A549 (cell line): Measurements from ENCODE around the gene ADCK2. TPM values are rescaled to one million over a fixed set of nuclear protein-coding genes. Genes with fewer than 3 reads are reported as not detected.
"Not testable (repeated sequence)": the region's sequence is repeated elsewhere in the genome, so short reads cannot be mapped to it uniquely, and the experiment has no call there.

ENCODE experiments used
- ATAC-seq, 2 experiments: fragments of 200-7000 bp in 1 of 2; fragments of >200 bp in 1 of 2; cut with Nextera tagmentation in 1 of 2; cut with Tn5 transposase in 1 of 2; 3 replicates each; pipeline versions ENCODE4 v1.8.0 to v1.9.1; 2018 to 2020; ENCODE audit warnings: mild to moderate bottlenecking in 1 of 2, moderate library complexity in 1 of 2
- CTCF ChIA-PET: fragments of 300-600 bp; sonication (Branson Sonifier 250); formaldehyde crosslinking; extraction: SDS; loops from one replicate; lab custom pipeline; 2021; ENCODE audit warnings: antibody characterized with exemption, inconsistent platforms; lab: Yijun Ruan, JAX
- POLR2A ChIA-PET: fragments of 350-600 bp; formaldehyde crosslinking; extraction: SDS; loops from one replicate; lab custom pipeline; 2021; ENCODE audit warnings: antibody characterized with exemption, inconsistent platforms; lab: Yijun Ruan, JAX
- DNase-seq, 2 experiments: peaks; one replicate each; pipeline versions ENCODE4 v3.0.0 to v3.0.0-alpha.2; 2011 to 2016; ENCODE audit warnings: low read depth in 1 of 2, low spot score in 1 of 2
- FAIRE-seq: peaks from 2 replicates; lab custom pipeline; 2011; peaks lifted over from hg19 to GRCh38; lab: Jason Lieb, UNC
- H3K27ac ChIP-seq, 2 experiments: fragments of >200 bp; sonication (Bioruptor Twin); formaldehyde crosslinking; 3 replicates each; pipeline ENCODE4 v1.5.1; 2016 to 2017
- H3K4me1 ChIP-seq: fragments of >200 bp; sonication (Bioruptor Twin); formaldehyde crosslinking; 3 replicates; pipeline ENCODE4 v1.6.1; 2016
- H3K4me2 ChIP-seq: fragments of >200 bp; sonication (Bioruptor Twin); formaldehyde crosslinking; 3 replicates; pipeline ENCODE4 v1.6.1; 2016
- H3K4me3 ChIP-seq: fragments of >200 bp; sonication (Bioruptor Twin); formaldehyde crosslinking; 3 replicates; pipeline ENCODE4 v1.5.1; 2016
- H3K9me3 ChIP-seq: fragments of >200 bp; sonication (Bioruptor Twin); formaldehyde crosslinking; 3 replicates; pipeline ENCODE4 v1.6.1; 2016
- BCL3 ChIP-seq: fragments of >200 bp; sonication (Bioruptor Twin); formaldehyde crosslinking; IDR thresholded peaks from 3 replicates; pipeline ENCODE4 v1.6.1; 2016
- BHLHE40 ChIP-seq: IDR thresholded peaks from 2 replicates; pipeline ENCODE4 v1.6.1; 2012; ENCODE audit warnings: low read depth, low read length, inconsistent platforms
- CBX8 ChIP-seq: fragments of 200-600 bp; sonication (generic); IDR thresholded peaks from 2 replicates; pipeline ENCODE4 v1.6.1; 2016
- CEBPB ChIP-seq, 2 experiments: fragments of >200 bp in 1 of 2; sonication (Bioruptor Twin) in 1 of 2; formaldehyde crosslinking in 1 of 2; IDR thresholded peaks; 2 replicates each; pipeline ENCODE4 v1.6.1; 2012 to 2016
- E2F6 ChIP-seq: IDR thresholded peaks from 2 replicates; pipeline ENCODE4 v1.6.1; 2012; ENCODE audit warnings: low read depth, borderline replicate concordance
- EHMT2 ChIP-seq: fragments of 200-600 bp; sonication (generic); IDR thresholded peaks from 2 replicates; pipeline ENCODE4 v1.6.1; 2016; ENCODE audit warnings: antibody characterized with exemption, low read depth, mild to moderate bottlenecking, moderate library complexity
- EP300 ChIP-seq, 2 experiments: fragments of >200 bp; sonication (Bioruptor Twin); formaldehyde crosslinking; IDR thresholded peaks; 2 replicates in 1 of 2; 3 replicates in 1 of 2; pipeline ENCODE4 v1.6.1; 2016 to 2017
- HOXB13 ChIP-seq: fragments of 250-450 bp; sonication (Bioruptor Pico); IDR thresholded peaks from 2 replicates; pipeline ENCODE4 v1.5.0; 2020; ENCODE audit warnings: low read depth, mild to moderate bottlenecking, moderate library complexity
- JUNB ChIP-seq: fragments of >200 bp; sonication (Bioruptor Twin); formaldehyde crosslinking; IDR thresholded peaks from 2 replicates; pipeline ENCODE4 v1.6.1; 2016
- KDM5A ChIP-seq: fragments of 200-600 bp; sonication (generic); IDR thresholded peaks from 2 replicates; pipeline ENCODE4 v1.6.1; 2016; ENCODE audit warnings: antibody characterized with exemption, mild to moderate bottlenecking
- MAFK ChIP-seq: fragments of 450-650 bp; IDR thresholded peaks from 2 replicates; pipeline ENCODE4 v1.6.1; 2014; ENCODE audit not compliant: partially characterized antibody
- MAZ ChIP-seq: fragments of 150-350 bp; IDR thresholded peaks from 2 replicates; pipeline ENCODE4 v1.6.1; 2014; ENCODE audit warnings: antibody characterized with exemption, low read depth, low read length, borderline replicate concordance
- NPAS2 ChIP-seq: fragments of 250-450 bp; sonication (Bioruptor Pico); IDR thresholded peaks from 2 replicates; pipeline ENCODE4 v1.8.0; 2022; ENCODE audit warnings: mild to moderate bottlenecking, moderate library complexity, borderline replicate concordance
- PBX3 ChIP-seq: IDR thresholded peaks from 2 replicates; pipeline ENCODE4 v1.6.1; 2012
- PHF8 ChIP-seq: fragments of 200-600 bp; sonication (generic); IDR thresholded peaks from 2 replicates; pipeline ENCODE4 v1.6.1; 2016; ENCODE audit warnings: low read depth, mild to moderate bottlenecking, antibody characterized with exemption, moderate library complexity, borderline replicate concordance
- RCOR1 ChIP-seq: fragments of 150-350 bp; IDR thresholded peaks from 2 replicates; pipeline ENCODE4 v1.6.1; 2014; ENCODE audit warnings: antibody characterized with exemption, low read length, low read depth
- RNF2 ChIP-seq: fragments of 200-600 bp; sonication (generic); IDR thresholded peaks from 2 replicates; pipeline ENCODE4 v1.6.1; 2016; ENCODE audit warnings: low read depth, mild to moderate bottlenecking, antibody characterized with exemption, moderate library complexity, borderline replicate concordance
- USF2 ChIP-seq: fragments of 450-650 bp; IDR thresholded peaks from 2 replicates; pipeline ENCODE4 v1.6.1; 2014; ENCODE audit warnings: antibody characterized with exemption
- ZNF302 ChIP-seq: fragments of 250-450 bp; sonication (Bioruptor Pico); IDR thresholded peaks from 2 replicates; pipeline ENCODE4 v1.9.0; 2021; ENCODE audit warnings: inconsistent platforms, mild to moderate bottlenecking, moderate library complexity
- WGBS: methylation state at CpG from one replicate; pipeline ENCODE4 v1.1.6; 2017; ENCODE audit errors: missing lambda C conversion rate; 5-methylcytosine and 5-hydroxymethylcytosine counted together
- polyA plus RNA-seq, 4 experiments: library from polyadenylated mRNA; depleted of rRNA in 3 of 4; stranded (reverse); fragments of >200 nt; fragmentation: RNase III in 1 of 4; extraction: RNeasy Plus Mini Kit Qiagen cat#74134 plus additional on column Dnase treatment in 1 of 4; gene quantifications; 2 replicates in 3 of 4; 3 replicates in 1 of 4; pipeline ENCODE4 v1.2.3, GENCODE V29; 2011 to 2017

ADCK2 gene
- polyA plus RNA-seq, 2 of the 4 experiments (the other 2 are of a cell fraction): 13.1 to 13.9 TPM

- H3K4me1 ChIP-seq: peaks cover 33% of the 10 kb centered on the region
- DNase-seq (no peak), FAIRE-seq (no peak), ATAC-seq (no peak)
- TF ChIP-seq EP300 (IDR thresholded peaks at IDR 0.05) (no peak), E2F6 (no peak), EHMT2 (no peak), CBX8 (no peak), JUNB (no peak), RCOR1 (no peak), BHLHE40 (no peak), HOXB13 (CRISPR knock-in tag) (no peak), MAFK (no peak), BCL3 (no peak), KDM5A (no peak), NPAS2 (no peak), ZNF302 (no peak), MAZ (no peak), PHF8 (no peak), PBX3 (no peak), CEBPB (IDR thresholded peaks at IDR 0.05) (no peak), USF2 (no peak), RNF2 (no peak)
- peak overlapping the region; percentile 25 to 54; a peak in 3 of 6 replicates for H3K27ac ChIP-seq
- ChIA-PET POLR2A (interaction anchor here (0.7 kb wide), 1 partner anchor 11 kb away, joined by 9 read pairs; no protein-coding TSS in a partner anchor), CTCF (interaction anchor here (1.0 to 3.2 kb wide), 5 partner anchors 14 to 106 kb away, joined by 3 to 17 read pairs (median 4); no protein-coding TSS in a partner anchor)
- no peak overlapping the region for H3K4me2 ChIP-seq
- 87% methylated on average over 11 of the region's 11 CpGs for WGBS
- H3K9me3 ChIP-seq: no peaks in the 10 kb centered on the region
- no peak overlapping the region for H3K4me3 ChIP-seq
Measured at GRCh38 chr7:140624392-140625191, 48.2 kb upstream of the ADCK2 start.

GRCh38 chr7:140625192-140625558, 47.6 kb upstream of the ADCK2 start:
- CTCF ChIA-PET: interaction anchor here (1.0 to 3.2 kb wide), 5 partner anchors 13 to 107 kb away, joined by 3 to 17 read pairs (median 4); no protein-coding TSS in a partner anchor

More at GRCh38 chr7:140625192-140625558, 47.6 kb upstream of the ADCK2 start:
- 92% methylated on average over 10 of the region's 10 CpGs for WGBS
- FAIRE-seq, H3K4me3 ChIP-seq, DNase-seq, H3K4me2 ChIP-seq, POLR2A ChIA-PET, H3K9me3 ChIP-seq, ATAC-seq: not testable (repeated sequence)
- Histone ChIP-seq H3K27ac (peak overlapping the region; percentile 54 to 64; a peak in 4 of 6 replicates), H3K4me1 (peaks cover 33% of the 10 kb centered on the region)
